ENCODE data around the gene GPR39.

The GPR39 gene

GRCh38 chr2:132443106-132443505 lies 26.5 kb downstream of the GPR39 start:
- DNase-seq (ENCODE audit: low spot score): no peak

GRCh38 chr2:132446444-132446843 lies 29.8 kb downstream of the GPR39 start:
- no peak for DNase-seq (ENCODE audit: low spot score)

GRCh38 chr2:132448331-132448730 lies 31.7 kb downstream of the GPR39 start:
- DNase-seq (ENCODE audit: low spot score): no peak

- no peak for DNase-seq (ENCODE audit: low spot score)
These were observed 32.2 kb downstream of the GPR39 start for GRCh38 chr2:132448771-132449170.

GRCh38 chr2:132449868-132450267 lies 33.3 kb downstream of the GPR39 start:
- no peak for DNase-seq (ENCODE audit: low spot score)

GRCh38 chr2:132460781-132461180 lies 44.2 kb downstream of the GPR39 start:
- DNase-seq (ENCODE audit: low spot score): no peak

GRCh38 chr2:132462236-132462635 lies 45.6 kb downstream of the GPR39 start:
- no peak for DNase-seq (ENCODE audit: low spot score)

GRCh38 chr2:132463719-132464118 lies 47.1 kb downstream of the GPR39 start:
- DNase-seq (ENCODE audit: low spot score): no peak

GRCh38 chr2:132465917-132466316 lies 49.3 kb downstream of the GPR39 start:
- no peak for DNase-seq (ENCODE audit: low spot score)

GRCh38 chr2:132466428-132467028 lies 49.9 kb downstream of the GPR39 start:
- DNase-seq (ENCODE audit: low spot score): no peak

- no peak for DNase-seq (ENCODE audit: low spot score)
These were observed 52.4 kb downstream of the GPR39 start for GRCh38 chr2:132468821-132469675.

- no peak for DNase-seq (ENCODE audit: low spot score)
These were observed 54.1 kb downstream of the GPR39 start for GRCh38 chr2:132470746-132471145.

- no peak for DNase-seq (ENCODE audit: low spot score)
These were observed 56.7 kb downstream of the GPR39 start for GRCh38 chr2:132473174-132473883.

GRCh38 chr2:132475615-132476014 lies 59.0 kb downstream of the GPR39 start:
- no peak for DNase-seq (ENCODE audit: low spot score)

- no peak for DNase-seq (ENCODE audit: low spot score)
These were observed 60.8 kb downstream of the GPR39 start for GRCh38 chr2:132477436-132477835.

GRCh38 chr2:132477962-132478361 lies 61.4 kb downstream of the GPR39 start:
- DNase-seq (ENCODE audit: low spot score): no peak

- DNase-seq (ENCODE audit: low spot score): no peak
These were observed 62.0 kb downstream of the GPR39 start for GRCh38 chr2:132478461-132479105.

GRCh38 chr2:132479155-132479554 lies 62.5 kb downstream of the GPR39 start:
- no peak for DNase-seq (ENCODE audit: low spot score)

GRCh38 chr2:132482821-132483220 lies 66.2 kb downstream of the GPR39 start:
- DNase-seq (ENCODE audit: low spot score): no peak

- no peak for DNase-seq (ENCODE audit: low spot score)
These were observed 67.5 kb downstream of the GPR39 start for GRCh38 chr2:132484144-132484543.

GRCh38 chr2:132488491-132488890 lies 71.9 kb downstream of the GPR39 start:
- DNase-seq (ENCODE audit: low spot score): no peak

GRCh38 chr2:132489150-132489549 lies 72.5 kb downstream of the GPR39 start:
- DNase-seq (ENCODE audit: low spot score): no peak
